BJ (cell line): Measurements from ENCODE around the gene SMG6. TPM values are rescaled to one million over a fixed set of nuclear protein-coding genes. Genes with fewer than 3 reads are reported as not detected.
"Not testable (repeated sequence)": the region's sequence is repeated elsewhere in the genome, so short reads cannot be mapped to it uniquely, and the experiment has no call there.

Experiments
- CTCF ChIA-PET: fragments of 350-600 bp; formaldehyde crosslinking; extraction: SDS; loops from one replicate; lab custom pipeline; 2021; ENCODE audit warnings: antibody characterized with exemption, inconsistent platforms; lab: Yijun Ruan, JAX
- POLR2A ChIA-PET: fragments of 300-600 bp; sonication (Branson Sonifier 250); formaldehyde crosslinking; extraction: SDS; loops from one replicate; lab custom pipeline; 2021; ENCODE audit warnings: antibody characterized with exemption; lab: Charles Lee
- DNase-seq: peaks from one replicate; pipeline ENCODE4 v3.0.0-alpha.2; 2011; ENCODE audit warnings: low read depth
- H3K27me3 ChIP-seq: 2 replicates; pipeline ENCODE4 v1.6.0; 2011; ENCODE audit warnings: low read length; ENCODE audit not compliant: control insufficient read depth, insufficient read depth
- H3K36me3 ChIP-seq: 2 replicates; pipeline ENCODE4 v1.5.1; 2011; ENCODE audit warnings: low read length; ENCODE audit not compliant: control insufficient read depth, insufficient read depth
- H3K4me3 ChIP-seq: 2 replicates; pipeline ENCODE4 v1.5.1; 2011; ENCODE audit warnings: low read depth, mild to moderate bottlenecking, control low read depth, low read length
- polyA plus RNA-seq: library from polyadenylated mRNA; depleted of rRNA; stranded (reverse); fragments of >200 nt; gene quantifications from 2 replicates; pipeline ENCODE4 v1.2.3, GENCODE V29; 2011
- TF ChIP-seq, protein P1 (sequence below): IDR thresholded peaks from 2 replicates; pipeline ENCODE4 v1.5.1; 2011; ENCODE audit warnings: low read depth, mild to moderate bottlenecking, control low read depth, inconsistent platforms, low read length, moderate library complexity; ENCODE audit not compliant: insufficient read depth

The SMG6 gene
- polyA plus RNA-seq, 1 experiment: 29.7 TPM

DNA sequence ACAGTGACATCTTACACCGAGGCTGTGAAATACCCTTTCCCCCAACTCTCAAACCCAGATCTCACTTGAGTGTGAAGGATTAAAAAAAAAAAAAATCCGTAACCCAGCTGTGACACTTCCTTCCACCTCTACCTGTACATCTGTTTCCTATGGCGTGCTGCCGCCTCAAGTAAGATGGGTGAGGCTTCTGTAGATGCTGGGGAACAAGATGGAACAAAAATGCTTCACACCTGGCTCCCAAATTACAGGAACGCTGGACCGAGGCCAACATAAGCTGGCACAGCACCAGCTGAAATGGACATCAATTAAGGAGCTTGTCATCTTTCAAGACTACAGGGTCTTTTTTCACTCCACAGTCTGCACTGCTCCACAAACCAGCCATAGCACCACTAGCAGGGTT lies 152.8 kb downstream of the SMG6 start:
- ChIA-PET CTCF (no interaction called here), POLR2A (no interaction called here)
- no peak for DNase-seq
- Histone ChIP-seq H3K36me3 (peaks cover 17% of the 10 kb centered on the region), H3K4me3 (no peak overlapping the region), H3K27me3 (no peaks in the 10 kb centered on the region)
- TF ChIP-seq, protein P1, sequence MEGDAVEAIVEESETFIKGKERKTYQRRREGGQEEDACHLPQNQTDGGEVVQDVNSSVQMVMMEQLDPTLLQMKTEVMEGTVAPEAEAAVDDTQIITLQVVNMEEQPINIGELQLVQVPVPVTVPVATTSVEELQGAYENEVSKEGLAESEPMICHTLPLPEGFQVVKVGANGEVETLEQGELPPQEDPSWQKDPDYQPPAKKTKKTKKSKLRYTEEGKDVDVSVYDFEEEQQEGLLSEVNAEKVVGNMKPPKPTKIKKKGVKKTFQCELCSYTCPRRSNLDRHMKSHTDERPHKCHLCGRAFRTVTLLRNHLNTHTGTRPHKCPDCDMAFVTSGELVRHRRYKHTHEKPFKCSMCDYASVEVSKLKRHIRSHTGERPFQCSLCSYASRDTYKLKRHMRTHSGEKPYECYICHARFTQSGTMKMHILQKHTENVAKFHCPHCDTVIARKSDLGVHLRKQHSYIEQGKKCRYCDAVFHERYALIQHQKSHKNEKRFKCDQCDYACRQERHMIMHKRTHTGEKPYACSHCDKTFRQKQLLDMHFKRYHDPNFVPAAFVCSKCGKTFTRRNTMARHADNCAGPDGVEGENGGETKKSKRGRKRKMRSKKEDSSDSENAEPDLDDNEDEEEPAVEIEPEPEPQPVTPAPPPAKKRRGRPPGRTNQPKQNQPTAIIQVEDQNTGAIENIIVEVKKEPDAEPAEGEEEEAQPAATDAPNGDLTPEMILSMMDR: no peak

DNA sequence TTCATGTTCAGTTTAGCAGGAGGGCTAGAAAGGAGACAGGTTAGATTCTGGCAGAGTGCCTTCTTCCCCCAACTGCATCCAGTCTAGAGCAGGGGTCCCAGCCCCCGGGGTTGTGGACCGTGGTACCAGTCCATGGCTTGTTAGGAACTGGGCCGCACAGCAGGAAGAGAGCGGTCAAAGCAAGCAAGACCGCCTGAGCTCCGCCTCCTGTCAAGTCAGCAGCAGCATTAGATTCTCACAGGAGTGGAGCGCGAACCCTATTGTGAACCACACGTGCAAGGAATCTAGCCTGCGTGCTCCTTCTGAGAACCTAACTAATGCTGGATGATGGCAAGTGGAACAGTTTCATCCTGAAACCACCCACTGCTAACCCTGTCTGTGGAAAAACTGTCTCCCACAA lies 153.7 kb downstream of the SMG6 start:
- CTCF ChIA-PET: interaction anchor here (0.9 kb wide), 1 partner anchor 10 kb away, joined by 3 read pairs; no protein-coding TSS in a partner anchor
- Histone ChIP-seq H3K36me3 (peaks cover 15% of the 10 kb centered on the region), H3K27me3 (no peaks in the 10 kb centered on the region), H3K4me3 (no peak overlapping the region)
- POLR2A ChIA-PET: no interaction called here
- TF ChIP-seq, protein P1: no peak
- no peak for DNase-seq

DNA sequence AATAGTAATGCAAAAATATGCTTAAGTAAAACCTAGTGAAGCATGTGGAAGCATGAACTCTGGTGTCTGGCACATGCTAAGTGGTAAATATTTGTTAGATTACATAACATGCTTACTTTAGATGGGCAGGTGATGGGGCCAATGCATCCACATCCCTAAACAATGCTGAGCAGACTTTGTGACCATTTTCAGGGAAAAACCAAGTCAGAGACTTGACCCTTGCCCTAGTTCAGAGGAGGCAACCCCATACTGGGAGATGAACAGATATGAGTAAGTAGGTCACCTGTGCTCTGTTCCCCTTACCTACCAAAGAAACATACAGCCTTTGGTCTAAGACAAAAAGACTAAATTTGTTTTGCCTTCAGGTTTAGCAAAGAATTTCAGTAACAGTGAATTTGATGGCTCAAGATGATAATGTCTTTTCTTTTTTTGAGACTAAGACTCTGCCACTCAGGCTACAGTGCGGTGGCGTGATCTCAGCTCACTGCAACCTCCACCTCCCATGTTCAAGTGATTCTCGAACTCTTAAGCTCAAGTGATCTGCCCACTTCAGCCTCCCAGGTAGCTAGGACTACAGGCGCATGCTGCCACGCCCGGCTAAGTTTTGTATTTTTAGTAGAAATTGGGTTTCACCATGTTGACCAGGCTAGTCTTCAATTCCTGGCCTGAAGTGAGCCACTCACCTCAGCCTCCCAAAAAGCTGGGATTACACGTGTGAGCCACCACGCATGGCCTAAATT lies 157.3 kb downstream of the SMG6 start:
- DNase-seq: no peak
- Histone ChIP-seq H3K27me3 (no peaks in the 10 kb centered on the region), H3K36me3 (peaks cover 14% of the 10 kb centered on the region), H3K4me3 (no peak overlapping the region)
- ChIA-PET POLR2A (no interaction called here), CTCF (interaction anchor here (1.5 kb wide), 1 partner anchor 11 kb away, joined by 3 read pairs; no protein-coding TSS in a partner anchor)
- TF ChIP-seq, protein P1: no peak

DNA sequence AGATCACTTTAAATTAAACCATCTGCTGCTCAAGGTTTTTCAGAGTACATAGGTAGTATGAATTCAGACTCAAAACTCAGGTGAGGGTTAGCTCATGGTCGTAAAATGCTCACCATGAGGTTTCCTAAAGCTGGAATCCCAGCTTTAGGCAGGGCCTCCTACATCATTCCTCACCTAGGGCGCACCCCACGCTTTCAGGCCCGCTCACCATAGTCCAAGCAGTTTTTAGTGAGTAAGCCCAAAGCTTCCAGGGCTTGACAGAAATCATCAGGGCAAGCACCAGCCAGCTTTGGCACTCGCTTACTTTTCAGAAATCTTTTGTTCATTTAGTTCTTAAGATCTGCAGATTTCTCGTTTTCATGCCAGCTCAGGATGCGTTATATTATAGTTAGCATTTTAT lies 158.9 kb downstream of the SMG6 start:
- ChIA-PET POLR2A (no interaction called here), CTCF (interaction anchor here (0.6 to 1.1 kb wide), 3 partner anchors 13 to 100 kb away, joined by 3 to 4 read pairs (median 3); no protein-coding TSS in a partner anchor)
- TF ChIP-seq, protein P1: no peak
- DNase-seq: no peak
- no peaks in the 10 kb centered on the region for H3K27me3 ChIP-seq
- peaks cover 8% of the 10 kb centered on the region; the same call in 1 of the 2 replicates for H3K36me3 ChIP-seq
- no peak overlapping the region for H3K4me3 ChIP-seq

DNA sequence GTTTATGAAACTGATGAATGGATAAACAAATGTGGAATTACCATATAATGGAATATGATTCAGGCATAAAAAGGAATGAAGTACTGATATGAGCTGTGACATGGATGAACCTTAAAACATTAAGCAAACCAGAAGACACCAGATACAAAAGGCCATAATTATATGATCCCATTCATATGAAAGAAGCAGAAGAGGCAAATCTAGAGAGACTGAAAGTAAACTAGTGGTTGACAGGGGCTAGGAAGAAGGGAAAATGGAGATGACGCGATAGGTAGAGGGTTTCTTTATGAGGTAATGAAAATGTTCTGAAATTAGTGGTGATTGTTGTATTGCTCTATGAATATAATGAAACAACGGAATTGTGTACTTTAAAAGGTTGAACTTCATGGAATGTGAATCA lies 160.3 kb downstream of the SMG6 start:
- CTCF ChIA-PET: no interaction called here
- Histone ChIP-seq H3K4me3 (no peak overlapping the region), H3K27me3 (no peaks in the 10 kb centered on the region), H3K36me3 (peaks cover 2% of the 10 kb centered on the region; the same call in 1 of the 2 replicates)
- TF ChIP-seq, protein P1: no peak
- POLR2A ChIA-PET: no interaction called here
- no peak for DNase-seq

DNA sequence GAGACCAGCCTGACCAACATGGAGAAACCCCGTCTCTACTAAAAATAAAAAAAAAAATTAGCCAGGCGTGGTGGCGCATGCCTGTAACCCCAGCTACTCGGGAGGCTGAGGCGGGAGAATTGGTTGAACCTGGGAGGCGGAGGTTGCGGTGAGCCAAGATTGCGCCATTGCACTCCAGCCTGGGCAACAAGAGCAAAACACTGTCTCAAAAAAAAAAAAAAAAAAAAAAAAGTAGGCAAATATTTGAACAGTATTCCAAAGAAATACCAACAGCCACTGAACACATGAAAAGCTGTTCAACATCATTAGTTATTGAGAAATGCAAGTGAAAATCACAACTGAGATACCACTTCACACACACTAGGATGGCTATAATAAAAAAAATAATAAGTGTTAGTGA lies 160.9 kb downstream of the SMG6 start:
- H3K4me3 ChIP-seq, CTCF ChIA-PET, DNase-seq, H3K36me3 ChIP-seq, H3K27me3 ChIP-seq, POLR2A ChIA-PET: not testable (repeated sequence)
